GM21619 (cell line): ENCODE results near the gene HHAT.

Experiments
- ATAC-seq: cut with Tn5 transposase; IDR thresholded peaks from one replicate; pipeline ENCODE4 v1.9.1; 2021; ENCODE audit not compliant: unreplicated experiment

Gene HHAT

DNA sequence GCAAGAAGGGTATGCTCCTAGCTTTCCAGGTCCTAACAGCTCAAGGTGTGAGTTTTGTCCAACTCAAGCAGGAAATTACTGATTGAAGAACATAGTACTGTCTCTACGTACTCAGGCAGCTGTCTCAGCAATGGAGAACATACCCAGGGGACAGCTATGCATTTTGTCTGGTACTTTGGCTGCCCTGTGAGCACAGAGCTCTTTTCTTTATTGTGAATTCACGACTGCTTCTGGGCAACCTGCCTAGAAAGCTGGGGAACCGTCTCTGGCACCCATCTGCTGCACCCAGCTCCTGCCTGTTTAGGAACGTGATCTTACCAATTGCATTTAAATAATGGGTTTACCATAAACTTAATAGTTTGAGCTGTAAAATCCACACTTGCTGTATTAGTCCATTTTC lies 258.1 kb downstream of the HHAT start:
- ATAC-seq = no peak

- ATAC-seq = no peak
Observed at GRCh38 chr1:210587566-210587965, 258.9 kb downstream of the HHAT start.

DNA sequence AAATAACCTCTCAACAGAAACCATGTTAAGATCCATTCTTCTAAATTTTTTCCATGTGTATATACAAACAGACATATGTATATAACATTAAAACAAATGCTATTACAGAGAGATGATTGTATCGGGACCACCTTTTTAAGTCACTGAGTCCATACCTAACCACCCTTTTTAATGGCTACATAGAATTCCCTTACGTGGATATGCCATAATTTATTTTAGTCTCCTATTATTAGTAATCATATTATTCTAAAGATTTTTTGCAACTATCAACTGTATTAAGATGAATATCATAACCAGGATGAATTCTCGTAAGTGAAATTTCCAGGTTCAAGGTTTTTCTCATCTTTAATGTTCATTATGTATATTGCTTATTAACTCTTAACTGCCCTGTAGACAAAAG lies 259.7 kb downstream of the HHAT start:
- no peak for ATAC-seq

DNA sequence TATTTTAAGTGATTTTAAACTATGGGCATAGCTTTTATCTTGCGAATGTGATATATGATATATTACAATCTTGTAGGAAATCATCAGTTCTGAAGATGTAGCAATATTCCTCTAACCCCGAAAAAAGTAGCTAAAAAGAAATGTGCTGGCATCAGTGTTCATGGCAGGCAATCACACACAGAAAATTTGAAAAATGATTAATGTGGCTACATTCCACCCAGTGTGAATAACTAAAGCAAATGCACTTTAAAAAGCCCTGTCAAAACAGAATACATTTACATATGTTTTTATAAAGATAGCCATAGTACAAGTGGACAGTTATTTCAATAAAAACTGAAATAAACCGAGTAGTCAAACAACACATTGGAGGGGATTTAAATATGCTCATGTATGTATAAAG lies 260.2 kb downstream of the HHAT start:
- no peak for ATAC-seq

DNA sequence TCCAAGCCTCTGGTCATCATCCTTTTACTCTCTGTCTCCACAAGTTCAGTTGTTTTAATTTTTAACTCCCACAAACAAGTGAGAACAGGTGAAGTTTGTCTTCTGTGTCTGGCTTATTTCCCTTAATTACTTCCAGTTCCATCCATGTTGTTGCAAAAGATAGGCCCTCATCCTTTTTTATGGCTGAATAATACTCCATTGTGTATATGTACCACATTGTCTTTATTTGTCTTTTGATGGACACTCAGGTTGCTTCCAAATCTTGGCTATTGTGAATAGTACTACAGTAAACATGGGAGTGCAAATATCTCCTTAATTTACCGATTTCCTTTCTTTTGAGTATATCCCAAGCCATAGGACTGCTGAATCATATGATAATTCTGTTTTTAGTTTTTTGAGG lies 262.5 kb downstream of the HHAT start:
- no peak for ATAC-seq

DNA sequence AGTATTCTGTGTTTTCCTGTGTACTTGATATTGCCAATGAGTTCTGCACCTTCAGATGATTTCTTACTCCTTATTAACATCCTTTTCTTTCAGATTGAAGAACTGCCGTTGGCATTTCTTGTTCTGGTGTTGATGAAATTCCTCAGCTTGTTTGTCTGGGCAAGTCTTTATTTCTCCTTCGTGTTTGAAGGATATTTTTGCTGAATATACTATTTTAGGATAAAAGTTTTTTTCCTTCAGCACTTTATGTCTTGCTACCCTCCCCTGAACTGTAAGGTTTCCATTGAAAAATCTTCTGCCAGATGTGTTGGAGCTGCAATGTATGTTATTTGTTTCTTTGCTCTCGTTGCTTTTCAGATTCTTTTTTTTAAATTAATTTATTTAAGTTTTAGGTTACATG lies 265.9 kb downstream of the HHAT start:
- ATAC-seq = no peak

- no peak for ATAC-seq
Observed at GRCh38 chr1:210596641-210597040, 267.9 kb downstream of the HHAT start.

- peak; percentile 97 for ATAC-seq
Observed at GRCh38 chr1:210597555-210598134, 268.9 kb downstream of the HHAT start.

- peak; percentile 12 for ATAC-seq
Observed at GRCh38 chr1:210598135-210598652, 269.5 kb downstream of the HHAT start.

GRCh38 chr1:210600421-210601159 lies 271.9 kb downstream of the HHAT start:
- ATAC-seq = no peak

DNA sequence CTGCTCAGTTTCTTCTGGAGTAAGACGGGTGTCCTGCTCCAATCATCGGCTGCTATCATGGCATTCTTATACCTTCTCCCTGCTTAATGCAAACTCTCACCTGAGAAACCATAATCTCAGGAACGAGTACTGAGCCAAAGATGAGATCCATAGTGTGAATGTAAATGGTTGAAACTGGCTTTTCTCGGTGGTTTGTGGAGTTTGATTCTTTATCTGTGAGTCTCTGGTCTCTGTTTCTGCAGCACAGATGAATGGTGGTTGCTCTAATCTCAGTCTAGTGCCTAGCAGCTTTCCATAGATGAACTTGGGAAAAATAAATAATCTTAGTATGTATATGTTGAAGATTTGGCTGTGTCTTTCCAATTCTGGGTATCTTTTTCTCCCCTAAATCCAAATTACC lies 274.4 kb downstream of the HHAT start:
- ATAC-seq = no peak

- no peak for ATAC-seq
Observed at GRCh38 chr1:210605099-210605498, 276.4 kb downstream of the HHAT start.

GRCh38 chr1:210607361-210607760 lies 278.7 kb downstream of the HHAT start:
- no peak for ATAC-seq

DNA sequence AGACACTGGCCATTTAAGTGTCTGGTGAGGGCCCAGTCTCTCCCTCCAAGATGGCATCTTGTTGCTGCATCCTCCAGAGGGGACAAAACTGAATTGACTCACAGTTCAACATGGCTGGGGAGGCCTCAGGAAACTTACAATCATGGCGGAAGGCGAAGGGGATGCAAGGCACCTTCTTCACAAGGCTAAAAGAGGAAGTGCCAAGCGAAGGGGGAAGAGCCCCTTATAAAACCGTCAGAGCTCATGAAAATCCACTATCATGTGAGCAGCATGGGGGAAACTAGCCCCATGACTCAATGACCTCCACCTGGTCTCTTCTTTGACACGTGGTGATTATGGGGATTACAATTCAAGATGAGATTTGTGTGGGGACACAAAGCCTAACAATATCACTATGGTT lies 280.1 kb downstream of the HHAT start:
- no peak for ATAC-seq

- ATAC-seq = no peak
Observed at GRCh38 chr1:210616356-210616755, 287.7 kb downstream of the HHAT start.

DNA sequence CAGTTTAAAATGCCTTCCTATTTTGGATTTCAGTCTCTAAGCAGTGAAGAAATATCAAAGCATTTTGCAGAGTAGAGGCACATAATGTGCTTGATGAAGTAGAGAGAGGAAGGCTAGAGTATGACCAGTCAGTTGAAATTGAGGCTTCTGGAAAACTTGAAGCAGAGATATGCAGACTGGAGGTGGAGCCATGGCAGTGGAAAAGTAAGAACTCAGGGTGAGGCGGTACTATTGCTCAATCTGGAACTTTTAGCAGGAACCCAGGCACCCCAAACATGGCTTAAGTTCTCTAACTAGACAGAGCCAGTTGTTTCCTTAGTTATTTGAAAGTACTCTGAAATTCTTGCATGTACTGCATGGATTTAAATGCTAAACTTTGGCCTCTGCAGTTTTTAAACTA lies 288.6 kb downstream of the HHAT start:
- no peak for ATAC-seq

- ATAC-seq = no peak
Observed at GRCh38 chr1:210618369-210618768, 289.7 kb downstream of the HHAT start.

- ATAC-seq = no peak
Observed at GRCh38 chr1:210620867-210621488, 292.3 kb downstream of the HHAT start.

DNA sequence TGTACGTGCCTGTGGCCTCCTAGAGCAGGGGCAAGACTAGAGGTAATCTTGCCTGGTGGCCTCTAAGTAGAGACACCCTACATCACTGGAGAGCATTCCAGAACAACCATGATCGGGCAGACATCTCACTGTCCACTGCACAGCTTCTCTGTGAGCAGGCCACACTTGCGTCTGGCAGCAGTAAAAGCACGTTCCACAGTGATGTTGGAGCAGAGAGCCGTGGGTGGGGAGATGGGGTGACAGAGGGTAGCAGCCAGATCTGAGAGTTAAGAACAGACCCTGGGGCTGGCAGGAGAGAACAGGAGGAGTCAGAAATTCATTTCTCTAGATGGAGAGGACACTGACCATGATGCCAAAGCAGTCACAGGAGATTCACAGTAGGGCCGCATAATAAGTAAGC lies 293.0 kb downstream of the HHAT start:
- no peak for ATAC-seq

DNA sequence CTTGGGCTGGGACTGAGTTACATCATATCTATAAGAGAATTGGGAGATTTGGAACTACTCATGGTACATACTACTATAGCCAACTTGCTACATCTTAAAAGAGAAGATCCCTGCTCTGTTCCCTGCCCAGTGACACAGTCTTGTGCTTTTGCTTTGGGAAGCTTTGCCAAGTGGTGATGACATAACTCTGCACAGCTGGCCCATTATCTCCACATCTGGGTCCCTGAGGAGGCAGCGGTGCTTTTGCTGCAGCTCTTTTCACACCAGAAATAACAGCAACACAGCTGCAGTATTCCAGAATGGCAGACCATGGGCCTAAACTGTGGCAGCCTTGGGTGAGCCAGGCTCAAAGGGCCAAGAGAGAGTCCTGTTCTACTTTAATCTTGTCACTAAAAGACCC lies 296.0 kb downstream of the HHAT start:
- no peak for ATAC-seq

DNA sequence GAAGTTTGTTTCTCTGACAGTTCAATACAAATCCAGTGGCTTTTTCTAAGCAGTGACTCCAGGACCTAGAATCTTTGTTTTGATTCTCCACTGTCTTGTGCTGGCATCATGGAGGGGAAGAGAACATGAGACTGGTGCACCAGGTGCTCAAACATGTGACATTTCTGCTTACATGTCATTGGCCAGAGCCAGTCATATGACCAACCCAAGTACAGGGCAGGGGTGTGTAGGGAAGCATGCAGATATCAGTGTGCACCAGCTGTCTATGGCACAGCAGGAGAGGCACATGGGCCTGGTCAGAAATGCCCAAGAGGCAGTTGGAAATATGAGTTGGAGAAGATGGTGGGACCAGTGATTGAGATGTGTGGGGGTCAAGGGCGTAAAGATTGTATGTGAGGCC lies 297.0 kb downstream of the HHAT start:
- no peak for ATAC-seq

- no peak for ATAC-seq
Observed at GRCh38 chr1:210626341-210626740, 297.6 kb downstream of the HHAT start.
